HL-60 (cell line): ENCODE data around the gene MAS1.

ENCODE experiments used
- DNase-seq, 2 experiments: peaks; one replicate each; pipeline ENCODE4 v3.0.0-alpha.2; 2010 to 2020; ENCODE audit warnings: low read depth in 1 of 2, low spot score in 1 of 2
- H3K27ac ChIP-seq: fragments of 250-450 bp; sonication (Bioruptor Pico); replicated peaks from 2 replicates; pipeline ENCODE4 v1.5.1; 2020; ENCODE audit warnings: mild to moderate bottlenecking, moderate library complexity
- H3K27me3 ChIP-seq: fragments of 250-450 bp; sonication (Bioruptor Pico); 2 replicates; pipeline ENCODE4 v1.5.1; 2021; ENCODE audit warnings: mild to moderate bottlenecking, moderate library complexity; ENCODE audit not compliant: insufficient read depth, poor library complexity, severe bottlenecking
- H3K4me3 ChIP-seq: replicated peaks from 2 replicates; pipeline ENCODE4 v1.5.1; 2011; ENCODE audit warnings: mild to moderate bottlenecking, control low read depth, low read length; ENCODE audit not compliant: insufficient read depth
- CTCF ChIP-seq: IDR thresholded peaks from one replicate; pipeline ENCODE4 v1.5.1; 2011; ENCODE audit warnings: low read length, control low read depth, inconsistent platforms; ENCODE audit not compliant: insufficient read depth
- GABPA ChIP-seq: IDR thresholded peaks from 2 replicates; pipeline ENCODE4 v1.6.1; 2012; ENCODE audit warnings: low read depth
- POLR2AphosphoS5 ChIP-seq: IDR thresholded peaks from 2 replicates; pipeline ENCODE4 v1.6.1; 2012; ENCODE audit warnings: low read depth
- SPI1 ChIP-seq: IDR thresholded peaks from 2 replicates; pipeline ENCODE4 v1.6.1; 2012; ENCODE audit warnings: low read depth, mild to moderate bottlenecking, borderline replicate concordance
- TF ChIP-seq, protein P1 (sequence below): IDR thresholded peaks from 2 replicates; pipeline ENCODE4 v1.6.1; 2012; ENCODE audit warnings: low read depth; ENCODE audit not compliant: insufficient replicate concordance

MAS1 gene

GRCh38 chr6:159866286-159867247 is 24.2 kb upstream of the MAS1 start:
- Histone ChIP-seq H3K4me3 (no peak overlapping the region), H3K27me3 (no peaks in the 10 kb centered on the region), H3K27ac (no peak overlapping the region)
- no peak for TF ChIP-seq CTCF
- TF ChIP-seq, protein P1, sequence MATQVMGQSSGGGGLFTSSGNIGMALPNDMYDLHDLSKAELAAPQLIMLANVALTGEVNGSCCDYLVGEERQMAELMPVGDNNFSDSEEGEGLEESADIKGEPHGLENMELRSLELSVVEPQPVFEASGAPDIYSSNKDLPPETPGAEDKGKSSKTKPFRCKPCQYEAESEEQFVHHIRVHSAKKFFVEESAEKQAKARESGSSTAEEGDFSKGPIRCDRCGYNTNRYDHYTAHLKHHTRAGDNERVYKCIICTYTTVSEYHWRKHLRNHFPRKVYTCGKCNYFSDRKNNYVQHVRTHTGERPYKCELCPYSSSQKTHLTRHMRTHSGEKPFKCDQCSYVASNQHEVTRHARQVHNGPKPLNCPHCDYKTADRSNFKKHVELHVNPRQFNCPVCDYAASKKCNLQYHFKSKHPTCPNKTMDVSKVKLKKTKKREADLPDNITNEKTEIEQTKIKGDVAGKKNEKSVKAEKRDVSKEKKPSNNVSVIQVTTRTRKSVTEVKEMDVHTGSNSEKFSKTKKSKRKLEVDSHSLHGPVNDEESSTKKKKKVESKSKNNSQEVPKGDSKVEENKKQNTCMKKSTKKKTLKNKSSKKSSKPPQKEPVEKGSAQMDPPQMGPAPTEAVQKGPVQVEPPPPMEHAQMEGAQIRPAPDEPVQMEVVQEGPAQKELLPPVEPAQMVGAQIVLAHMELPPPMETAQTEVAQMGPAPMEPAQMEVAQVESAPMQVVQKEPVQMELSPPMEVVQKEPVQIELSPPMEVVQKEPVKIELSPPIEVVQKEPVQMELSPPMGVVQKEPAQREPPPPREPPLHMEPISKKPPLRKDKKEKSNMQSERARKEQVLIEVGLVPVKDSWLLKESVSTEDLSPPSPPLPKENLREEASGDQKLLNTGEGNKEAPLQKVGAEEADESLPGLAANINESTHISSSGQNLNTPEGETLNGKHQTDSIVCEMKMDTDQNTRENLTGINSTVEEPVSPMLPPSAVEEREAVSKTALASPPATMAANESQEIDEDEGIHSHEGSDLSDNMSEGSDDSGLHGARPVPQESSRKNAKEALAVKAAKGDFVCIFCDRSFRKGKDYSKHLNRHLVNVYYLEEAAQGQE, result no peak
- TF ChIP-seq GABPA, result no peak
- no peak for TF ChIP-seq SPI1
- no peak for TF ChIP-seq POLR2AphosphoS5
- DNase-seq, result no peak

DNA sequence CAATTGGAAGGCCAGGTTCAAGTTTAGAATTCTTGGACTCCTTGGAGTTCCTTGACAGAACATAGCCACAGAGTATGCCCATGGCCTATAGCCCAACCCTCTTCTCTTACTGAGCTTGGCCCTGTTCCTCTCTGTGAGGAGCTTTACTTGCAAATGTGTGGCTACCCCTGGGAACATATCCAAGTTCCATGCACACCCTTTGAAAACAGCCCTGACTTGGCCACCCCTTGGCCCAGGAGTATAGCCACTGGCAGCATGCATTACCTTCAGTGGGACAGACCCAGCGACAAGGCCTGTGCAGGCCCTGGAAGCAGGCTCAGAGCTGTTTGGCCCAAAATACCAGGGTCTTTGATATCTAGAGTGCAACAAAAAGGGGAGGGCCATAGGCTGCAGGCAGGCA is 19.5 kb upstream of the MAS1 start:
- Histone ChIP-seq H3K4me3 (no peak overlapping the region), H3K27ac (no peak overlapping the region), H3K27me3 (no peaks in the 10 kb centered on the region)
- no peak for DNase-seq
- TF ChIP-seq SPI1 (no peak), CTCF (no peak), POLR2AphosphoS5 (no peak), GABPA (no peak)
- TF ChIP-seq, protein P1, result no peak

DNA sequence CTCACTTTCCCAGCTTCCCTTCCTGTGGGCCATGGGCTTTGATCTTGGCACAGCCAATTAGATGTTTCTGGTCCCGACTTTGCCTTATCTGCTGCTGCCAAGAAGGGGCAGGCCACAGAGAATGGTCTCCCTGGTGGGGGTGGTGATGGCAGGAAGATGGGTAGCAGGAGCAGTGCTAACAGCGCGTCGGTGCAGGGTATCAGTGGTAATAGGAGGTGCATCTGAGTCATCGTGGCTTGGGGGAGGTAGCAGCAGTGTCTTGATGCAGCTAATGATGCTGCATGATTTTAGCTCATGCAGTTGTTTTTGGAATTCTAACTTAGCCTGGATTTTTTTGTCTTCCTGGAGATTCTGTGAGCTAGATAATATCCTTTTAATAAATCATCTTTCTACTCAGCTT is 18.9 kb upstream of the MAS1 start:
- Histone ChIP-seq H3K27ac (no peak overlapping the region), H3K4me3 (no peak overlapping the region), H3K27me3 (no peaks in the 10 kb centered on the region)
- no peak for TF ChIP-seq GABPA
- TF ChIP-seq SPI1, result no peak
- TF ChIP-seq, protein P1, result no peak
- TF ChIP-seq POLR2AphosphoS5, result no peak
- TF ChIP-seq CTCF, result no peak
- DNase-seq, result no peak
